Right lobe of liver (tissue), 6 donors: Measurements from ENCODE around the gene CLDN19. TPM values are rescaled to one million over a fixed set of nuclear protein-coding genes. Genes with fewer than 3 reads are reported as not detected.
A peak's percentile ranks its signal among the peaks of the same experiment; 100 is the strongest.

ENCODE experiments used
- ATAC-seq, 4 donors: fragments of 200-7000 bp; cut with Tn5 transposase; one replicate each; pipeline ENCODE4 v1.9.1; 2020; ENCODE audit warnings: mild to moderate bottlenecking in 4 of 4, moderate library complexity in 4 of 4
- DNase-seq, 3 donors: peaks; one replicate each; pipeline ENCODE4 v3.0.0-alpha.2; 2020
- H3K27ac ChIP-seq, 3 donors: fragments of 200-600 bp; one replicate each; pipeline ENCODE4 v1.8.0; 2022
- H3K27me3 ChIP-seq, 2 donors: fragments of 200-600 bp; one replicate each; pipeline ENCODE4 v1.8.0; 2022
- H3K36me3 ChIP-seq, 4 donors: fragments of 200-600 bp; sonication (generic) in 1 of 4; one replicate each; pipeline versions ENCODE4 v1.5.1 to v1.8.0; 2017 to 2022; ENCODE audit warnings: control low read depth in 1 of 4
- H3K4me1 ChIP-seq, 4 donors: fragments of 200-600 bp; sonication (generic) in 1 of 4; one replicate each; pipeline versions ENCODE4 v1.5.1 to v1.8.0; 2017 to 2022; ENCODE audit warnings: control low read depth in 1 of 4
- H3K4me3 ChIP-seq, 3 donors: fragments of 200-600 bp; one replicate each; pipeline ENCODE4 v1.8.0; 2022
- H3K9me3 ChIP-seq, 4 donors: fragments of 200-600 bp; sonication (generic) in 1 of 4; one replicate each; pipeline versions ENCODE4 v1.5.1 to v1.8.0; 2017 to 2022; ENCODE audit warnings: control low read depth in 1 of 4
- CTCF ChIP-seq, 4 donors: fragments of 200-600 bp in 3 of 4; fragments of 450-650 bp in 1 of 4; IDR thresholded peaks; one replicate each; pipeline versions ENCODE4 v1.5.1 to v1.8.0; 2016 to 2022; ENCODE audit warnings: antibody characterized with exemption in 4 of 4, mild to moderate bottlenecking in 2 of 4
- POLR2A ChIP-seq: fragments of 450-650 bp; IDR thresholded peaks from one replicate; pipeline ENCODE4 v1.6.1; 2017; ENCODE audit warnings: antibody characterized with exemption, mild to moderate bottlenecking
- WGBS: methylation state at CpG from one replicate; pipeline ENCODE4 v1.1.6; 2018; ENCODE audit warnings: low coverage, low lambda C conversion rate; ENCODE audit not compliant: insufficient coverage; ENCODE audit errors: missing lambda C conversion rate; 5-methylcytosine and 5-hydroxymethylcytosine counted together
- intact Hi-C, 2 donors: fragments of 100-400 bp; cut with DNase I; formaldehyde crosslinking; loops; one replicate each; pipeline versions ENCODE4 v1.11.2 to v1.14.1; 2022
- total RNA-seq, 6 experiments: library from RNA; depleted of rRNA in 2 of 6; stranded (reverse); fragments of >200 nt in 2 of 6; fragmentation: NEBNext Ultra II Directional in 3 of 6; extraction: Animal tissue kit (Norgen Biotek cat#: 25700) in 3 of 6; gene quantifications; one replicate each; pipeline versions ENCODE4 v1.1.0 to v1.2.4, GENCODE V29; 2016 to 2023
- donor health status: DM: no; HTN: yes; CAD: no.
- donor health status: DM: no; HTN: no; CAD: no.
- donor health status: DM: no; HTN: no; CAD: no.
- donor health status: DM: no; HTN: yes; CAD: no.
- donor health status: DM: no; HTN: yes; CAD: no.

The CLDN19 gene
- total RNA-seq, 6 experiments from 2014 or later = 1.0 TPM; not detected in 5

- Histone ChIP-seq H3K4me1 (peaks cover 0 to 22% (median 3%) of the 10 kb centered on the region in 4 donors), H3K4me3 (no peak overlapping the region), H3K36me3 (peaks cover 0 to 44% (median 0%) of the 10 kb centered on the region in 4 donors), H3K9me3 (no peaks in the 10 kb centered on the region), H3K27ac (no peak overlapping the region), H3K27me3 (no peaks in the 10 kb centered on the region)
- intact Hi-C loops = loop anchor here in 1 of 2 donors (10.0 kb wide), 1 partner anchor 301 kb away; no protein-coding TSS in a partner anchor
- no peak for DNase-seq
- TF ChIP-seq POLR2A = no peak
- TF ChIP-seq CTCF (IDR thresholded peaks at IDR 0.05) = no peak
- 38% methylated on average over 2 of the region's 2 CpGs for WGBS
- ATAC-seq = no peak
These were observed 33.4 kb upstream of the CLDN19 start for GRCh38 chr1:42773420-42773819.

- peaks cover 2 to 31% (median 13%) of the 10 kb centered on the region in 4 donors for H3K4me1 ChIP-seq
- no peaks in the 10 kb centered on the region for H3K9me3 ChIP-seq
- no peaks in the 10 kb centered on the region for H3K27me3 ChIP-seq
- H3K36me3 ChIP-seq = peaks cover 0 to 14% (median 0%) of the 10 kb centered on the region in 4 donors
- H3K27ac ChIP-seq = no peak overlapping the region
- no peak overlapping the region for H3K4me3 ChIP-seq
- TF ChIP-seq POLR2A = no peak
- no peak for TF ChIP-seq CTCF (IDR thresholded peaks at IDR 0.05)
- intact Hi-C loops = loop anchor here in 1 of 2 donors (10.0 kb wide), 1 partner anchor 305 kb away; no protein-coding TSS in a partner anchor
- WGBS = 79% methylated on average over 2 of the region's 3 CpGs
- ATAC-seq (no peak), DNase-seq (no peak)
These were observed 29.8 kb upstream of the CLDN19 start for GRCh38 chr1:42769811-42770210.

GRCh38 chr1:42768172-42768571, 28.1 kb upstream of the CLDN19 start:
- TF ChIP-seq CTCF (IDR thresholded peaks at IDR 0.05) (no peak), POLR2A (no peak)
- 92% methylated on average over 2 of the region's 2 CpGs for WGBS
- Histone ChIP-seq H3K27ac (no peak overlapping the region), H3K4me3 (peak overlapping the region in 2 of 3 donors; percentile 93 to 98), H3K36me3 (no peaks in the 10 kb centered on the region), H3K27me3 (no peaks in the 10 kb centered on the region), H3K4me1 (peaks cover 2 to 29% (median 14%) of the 10 kb centered on the region in 4 donors), H3K9me3 (no peaks in the 10 kb centered on the region)
- ATAC-seq = no peak
- DNase-seq = no peak
- intact Hi-C loops = no loop called here

GRCh38 chr1:42767510-42768000, 27.5 kb upstream of the CLDN19 start:
- intact Hi-C loops = no loop called here
- no peaks in the 10 kb centered on the region for H3K27me3 ChIP-seq
- peak overlapping the region; percentile 71 to 87 (median 81) for H3K27ac ChIP-seq
- 2% methylated on average over 11 of the region's 23 CpGs for WGBS
- H3K4me3 ChIP-seq = peak overlapping the region; percentile 92 to 98 (median 93)
- no peak for DNase-seq
- ATAC-seq = peak; percentile 4 to 45 (median 24)
- TF ChIP-seq POLR2A (no peak), CTCF (IDR thresholded peaks at IDR 0.05) (peak in 1 of 4 donors; percentile 3)
- H3K36me3 ChIP-seq = no peaks in the 10 kb centered on the region
- peaks cover 2 to 29% (median 14%) of the 10 kb centered on the region in 4 donors for H3K4me1 ChIP-seq
- H3K9me3 ChIP-seq = no peaks in the 10 kb centered on the region
